Mesodermal cell (in vitro differentiated cells): ENCODE results near the gene MIOX.
"Not testable (repeated sequence)": the region's sequence is repeated elsewhere in the genome, so short reads cannot be mapped to it uniquely, and the experiment has no call there.

Experiments used
- H3K27ac ChIP-seq: 2 replicates; pipeline ENCODE4 v1.7.0; 2013; ENCODE audit warnings: mild to moderate bottlenecking, low read depth, low read length, moderate library complexity; ENCODE audit not compliant: severe bottlenecking
- H3K36me3 ChIP-seq: 2 replicates; pipeline ENCODE4 v1.7.1; 2013; ENCODE audit warnings: mild to moderate bottlenecking, low read length, moderate library complexity; ENCODE audit not compliant: control insufficient read depth, insufficient read depth
- H3K4me1 ChIP-seq: one replicate; pipeline ENCODE4 v1.7.1; 2013; ENCODE audit warnings: mild to moderate bottlenecking, low read length; ENCODE audit not compliant: insufficient read depth, control insufficient read depth, poor library complexity, severe bottlenecking
- H3K4me3 ChIP-seq: 2 replicates; pipeline ENCODE4 v1.7.0; 2013; ENCODE audit warnings: low read length, control low read depth, mild to moderate bottlenecking; ENCODE audit not compliant: insufficient read depth, poor library complexity, severe bottlenecking; ENCODE audit errors: extremely low read depth
- H3K9me3 ChIP-seq: 2 replicates; pipeline ENCODE4 v1.7.1; 2013; ENCODE audit warnings: mild to moderate bottlenecking, low read length, moderate library complexity; ENCODE audit not compliant: control insufficient read depth
- WGBS, 2 experiments: methylation state at CpG; one replicate each; pipeline ENCODE4 v1.1.5; 2013; ENCODE audit warnings: missing lambda C conversion rate in 2 of 2; ENCODE audit not compliant: insufficient coverage in 2 of 2; 5-methylcytosine and 5-hydroxymethylcytosine counted together

Gene MIOX

DNA sequence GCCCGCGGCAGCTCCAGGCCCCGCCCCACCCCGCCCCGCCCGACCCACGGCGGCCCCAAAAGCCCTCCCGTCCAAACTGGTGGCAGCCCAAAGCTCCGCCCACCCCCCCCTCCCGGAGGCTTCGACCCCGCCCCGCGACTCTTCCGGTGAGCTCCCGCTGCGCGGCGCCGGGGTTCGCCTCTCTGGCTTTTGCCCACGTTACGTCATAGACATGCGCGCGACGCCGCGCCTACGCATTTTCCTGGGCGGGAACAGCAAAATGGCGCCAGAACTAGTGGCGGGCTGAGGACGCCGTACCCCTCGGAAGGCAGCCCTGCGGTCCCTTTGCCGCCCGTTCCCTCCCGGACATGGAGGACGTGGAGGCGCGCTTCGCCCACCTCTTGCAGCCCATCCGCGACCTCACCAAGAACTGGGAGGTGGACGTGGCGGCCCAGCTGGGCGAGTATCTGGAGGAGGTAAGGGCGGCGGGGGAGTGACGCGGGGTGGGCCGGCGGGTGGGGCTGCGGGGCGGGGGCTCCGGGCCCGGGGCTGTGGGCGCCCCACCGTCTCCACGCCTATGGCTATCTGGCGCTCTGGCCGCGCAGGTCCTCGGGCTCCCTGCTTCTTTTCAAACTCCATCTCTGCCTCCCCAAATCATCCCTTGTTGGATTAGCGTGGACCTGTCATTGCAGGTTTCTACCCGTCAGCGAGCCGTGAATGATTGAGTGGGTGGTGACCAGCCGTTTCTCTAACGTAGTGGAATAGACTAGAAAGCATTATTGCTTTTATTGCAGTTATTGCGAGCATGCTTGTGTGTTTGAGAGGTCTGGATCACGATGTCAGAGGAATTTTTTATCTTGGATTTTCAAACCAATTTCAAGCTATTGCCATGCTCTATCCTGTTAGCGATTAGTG is 21.6 kb downstream of the MIOX start, which contains the start of gene NCAPH2:
Gene NCAPH2, plus strand, starts transcription at position 234 of the 894 bp plus-strand sequence. Its CDS starts 114 bp downstream, at position 348.
- Histone ChIP-seq H3K4me3 (peak within 1 kb of the TSS; percentile 82), H3K36me3 (peaks cover 34% of the 10 kb centered on the region), H3K4me1 (peaks cover 13% of the 10 kb centered on the region), H3K27ac (peak within 1 kb of the TSS; percentile 94), H3K9me3 (no peaks in the 10 kb centered on the region)
- 0 to 1% methylated on average over 28 to 50 of the region's 76 CpGs for WGBS, 2 experiments

DNA sequence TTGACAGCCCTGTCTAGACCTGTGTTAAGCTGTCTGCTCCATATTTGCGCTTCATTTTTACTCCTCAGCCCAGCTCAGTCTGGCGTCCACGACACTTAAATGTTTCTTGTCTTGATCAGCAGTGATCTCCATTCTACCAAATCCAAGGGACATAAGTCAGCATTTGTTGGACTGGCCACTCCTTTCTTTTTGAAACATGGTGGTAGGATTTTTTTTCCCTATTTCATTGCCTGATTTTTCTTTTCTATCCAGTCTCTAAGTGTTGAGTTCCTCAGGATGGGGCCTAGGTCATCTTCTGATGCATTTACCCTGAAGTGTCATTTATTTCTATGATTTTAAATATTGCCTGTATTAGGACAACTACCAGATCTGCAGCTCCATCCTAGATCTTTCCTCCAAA is 22.2 kb downstream of the MIOX start:
- H3K9me3 ChIP-seq = no peaks in the 10 kb centered on the region
- H3K36me3 ChIP-seq = peaks cover 31% of the 10 kb centered on the region
- H3K4me3 ChIP-seq = peak overlapping the region; percentile 65
- peaks cover 13% of the 10 kb centered on the region for H3K4me1 ChIP-seq
- H3K27ac ChIP-seq = no peak overlapping the region
- 49 to 55% methylated on average over 3 of the region's 3 CpGs for WGBS, 2 experiments

DNA sequence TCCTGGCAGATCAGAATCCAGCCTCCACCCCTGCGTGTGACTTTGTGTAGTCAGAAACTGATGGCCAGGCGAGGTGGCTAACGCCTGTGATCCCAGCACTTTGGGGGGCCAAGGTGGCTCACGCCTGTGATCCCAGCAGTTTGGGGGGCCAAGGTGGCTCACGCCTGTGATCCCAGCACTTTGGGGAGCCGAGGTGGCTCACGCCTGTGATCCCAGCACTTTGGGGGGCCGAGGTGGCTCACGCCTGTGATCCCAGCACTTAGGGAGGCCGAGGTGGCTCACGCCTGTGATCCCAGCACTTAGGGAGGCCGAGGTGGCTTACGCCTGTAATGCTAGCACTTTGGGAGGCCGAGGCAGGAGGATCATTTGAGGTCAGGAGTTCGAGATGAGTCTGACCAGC is 26.5 kb downstream of the MIOX start:
- H3K36me3 ChIP-seq = peaks cover 49% of the 10 kb centered on the region
- no peak overlapping the region for H3K4me3 ChIP-seq
- no peaks in the 10 kb centered on the region for H3K9me3 ChIP-seq
- 94 to 96% methylated on average over 15 of the region's 15 CpGs for WGBS, 2 experiments
- H3K4me1 ChIP-seq = peaks cover 6% of the 10 kb centered on the region
- no peak overlapping the region for H3K27ac ChIP-seq

DNA sequence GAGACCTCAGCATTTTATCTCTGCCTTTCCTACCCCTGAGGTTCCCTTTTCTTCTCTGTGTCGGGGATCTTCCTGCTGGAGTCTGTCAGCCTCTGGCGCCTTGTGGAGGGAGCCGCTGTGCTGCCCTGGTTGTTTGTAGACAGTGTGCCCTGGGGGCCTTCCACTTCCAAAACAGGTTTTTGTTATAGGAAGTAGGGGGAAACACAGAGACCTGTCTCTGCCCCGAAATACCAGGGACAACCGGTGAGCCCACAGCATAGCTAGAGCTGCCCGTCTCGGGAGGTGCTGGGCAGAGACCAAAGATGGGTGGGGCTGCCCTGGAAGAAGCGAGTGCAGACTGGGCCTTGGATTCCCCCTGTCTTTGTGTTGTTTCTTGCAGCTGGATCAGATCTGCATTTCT is 29.4 kb downstream of the MIOX start:
- no peak overlapping the region for H3K4me3 ChIP-seq
- H3K9me3 ChIP-seq = no peaks in the 10 kb centered on the region
- H3K36me3 ChIP-seq = peaks cover 70% of the 10 kb centered on the region
- 95 to 98% methylated on average over 5 of the region's 8 CpGs for WGBS, 2 experiments
- no peaks in the 10 kb centered on the region for H3K4me1 ChIP-seq
- H3K27ac ChIP-seq = no peak overlapping the region

DNA sequence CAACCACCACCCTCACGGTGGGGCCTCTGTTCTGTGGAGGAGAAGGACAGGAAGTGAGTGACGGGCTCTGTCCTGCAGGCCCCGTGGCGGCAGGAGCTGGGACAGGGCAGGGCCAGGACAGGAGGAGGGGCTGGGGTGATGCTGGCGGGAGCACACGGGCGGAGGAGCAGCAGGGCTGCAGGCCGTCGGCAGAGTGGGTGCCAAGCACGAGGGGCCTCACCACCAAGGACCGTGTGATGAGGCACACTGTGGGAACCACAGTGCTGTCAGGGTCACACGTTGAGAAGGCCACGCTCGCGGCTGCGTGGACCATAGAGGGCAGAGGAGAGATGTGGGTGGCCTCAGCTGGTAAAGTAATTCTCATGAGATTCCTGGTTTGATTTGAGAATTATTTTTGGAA is 30.2 kb downstream of the MIOX start:
- H3K4me1 ChIP-seq = no peaks in the 10 kb centered on the region
- H3K27ac ChIP-seq = no peak overlapping the region
- peaks cover 77% of the 10 kb centered on the region for H3K36me3 ChIP-seq
- H3K4me3 ChIP-seq = no peak overlapping the region
- H3K9me3 ChIP-seq = no peaks in the 10 kb centered on the region
- WGBS, 2 experiments = 94 to 95% methylated on average over 14 to 15 of the region's 16 CpGs

DNA sequence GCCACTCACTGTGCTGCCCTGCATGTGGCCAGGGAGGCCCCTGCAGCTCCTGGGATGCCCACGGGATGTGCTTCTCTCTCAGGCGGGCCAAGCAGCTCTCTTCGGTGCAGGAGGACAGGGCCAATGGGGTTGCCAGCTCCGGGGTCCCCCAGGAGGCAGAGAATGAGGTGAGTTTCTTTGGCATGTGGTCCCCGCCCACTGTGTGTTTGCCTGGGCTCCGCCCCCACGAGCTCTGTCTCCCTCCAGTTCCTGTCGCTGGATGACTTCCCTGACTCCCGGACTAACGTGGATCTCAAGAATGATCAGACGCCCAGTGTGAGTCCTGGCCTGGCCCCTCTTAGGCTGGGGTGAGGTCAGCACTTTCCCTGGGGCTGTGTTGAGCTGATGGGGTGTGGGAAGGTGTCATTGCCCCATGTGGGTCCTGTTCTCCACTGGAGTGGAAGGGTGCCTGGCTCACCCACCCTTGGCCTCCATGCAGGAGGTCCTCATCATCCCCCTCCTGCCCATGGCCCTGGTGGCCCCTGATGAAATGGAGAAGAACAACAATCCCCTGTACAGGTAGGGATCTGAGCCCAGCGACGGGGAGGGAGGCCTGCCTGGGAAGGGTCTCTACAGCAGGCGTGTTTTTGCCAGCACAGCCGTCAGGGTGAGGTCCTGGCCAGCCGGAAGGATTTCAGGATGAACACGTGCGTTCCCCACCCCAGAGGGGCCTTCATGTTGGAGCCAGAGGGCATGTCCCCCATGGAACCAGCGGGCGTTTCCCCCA is 31.0 kb downstream of the MIOX start:
- Histone ChIP-seq H3K36me3 (peaks cover 77% of the 10 kb centered on the region), H3K4me1 (no peaks in the 10 kb centered on the region), H3K4me3 (no peak overlapping the region), H3K9me3 (no peaks in the 10 kb centered on the region), H3K27ac (no peak overlapping the region)
- 92 to 94% methylated on average over 17 to 18 of the region's 20 CpGs for WGBS, 2 experiments

DNA sequence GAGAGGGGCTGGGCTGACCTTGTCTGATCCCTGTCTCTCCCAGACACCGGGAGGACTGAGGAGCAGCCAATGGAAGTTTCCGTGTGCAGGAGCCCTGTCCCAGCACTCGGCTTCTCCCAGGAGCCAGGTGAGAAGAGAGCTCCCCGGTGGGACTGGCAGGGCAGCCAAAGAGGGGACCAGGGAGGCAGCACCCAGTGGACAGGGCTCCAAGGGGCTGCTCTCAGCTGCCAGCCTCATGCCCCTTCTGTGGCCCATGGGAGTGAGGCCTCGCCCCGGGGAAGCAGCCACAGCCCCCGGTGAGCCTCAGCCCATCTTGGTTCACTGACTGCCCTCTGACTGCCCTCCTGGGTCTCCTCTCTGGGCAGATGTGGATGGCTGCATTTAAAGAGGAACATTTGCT is 31.9 kb downstream of the MIOX start:
- 96 to 97% methylated on average over 4 to 7 of the region's 7 CpGs for WGBS, 2 experiments
- Histone ChIP-seq H3K36me3 (peaks cover 85% of the 10 kb centered on the region), H3K27ac (no peak overlapping the region), H3K4me3 (no peak overlapping the region), H3K4me1 (no peaks in the 10 kb centered on the region), H3K9me3 (no peaks in the 10 kb centered on the region)

DNA sequence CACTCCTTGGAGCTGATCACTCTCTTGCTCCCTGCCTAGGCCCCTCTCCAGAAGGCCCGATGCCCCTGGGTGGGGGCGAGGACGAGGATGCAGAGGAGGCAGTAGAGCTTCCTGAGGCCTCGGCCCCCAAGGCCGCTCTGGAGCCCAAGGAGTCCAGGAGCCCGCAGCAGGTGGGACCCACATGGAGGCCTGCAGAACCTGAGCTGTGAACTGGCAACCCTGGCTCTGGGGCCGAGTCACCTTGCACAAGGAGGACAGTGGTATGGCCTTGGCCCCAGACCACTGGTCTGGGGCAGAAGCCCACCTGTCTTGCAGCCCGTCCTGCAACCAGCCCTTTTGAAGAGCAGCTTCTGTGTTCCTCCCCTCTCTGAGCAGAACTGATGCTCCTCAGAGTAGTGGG is 32.5 kb downstream of the MIOX start:
- H3K36me3 ChIP-seq = peaks cover 87% of the 10 kb centered on the region

DNA sequence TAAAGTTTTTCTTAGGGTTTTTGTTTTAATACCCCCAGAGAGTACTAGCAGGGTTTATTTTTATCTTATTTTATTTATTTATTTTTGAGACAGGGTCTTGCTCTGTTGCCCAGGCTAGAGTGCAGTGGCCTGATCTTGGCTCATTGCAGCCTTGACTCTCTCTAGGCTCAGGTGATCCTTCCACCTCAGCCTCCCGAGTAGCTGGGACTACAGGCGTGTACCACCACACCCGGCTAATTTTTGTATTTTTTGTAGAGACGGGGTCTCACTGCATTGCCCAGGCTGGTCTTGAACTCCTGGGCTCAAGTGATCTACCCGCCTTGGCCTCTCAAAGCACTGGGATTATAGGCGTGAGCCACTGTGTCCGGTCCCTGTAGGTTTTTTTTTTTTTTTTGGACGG is 33.5 kb downstream of the MIOX start:
- H3K36me3 ChIP-seq = peaks cover 81% of the 10 kb centered on the region
- H3K4me3 ChIP-seq, H3K4me1 ChIP-seq, H3K9me3 ChIP-seq, H3K27ac ChIP-seq: not testable (repeated sequence)
- 95% methylated on average over 6 to 7 of the region's 8 CpGs for WGBS, 2 experiments

More for the DNA sequence above, 32.5 kb downstream of the MIOX start:
- 99 to 100% methylated on average over 7 to 8 of the region's 8 CpGs for WGBS, 2 experiments
- Histone ChIP-seq H3K4me1 (peaks cover 4% of the 10 kb centered on the region), H3K27ac (no peak overlapping the region), H3K4me3 (no peak overlapping the region), H3K9me3 (no peaks in the 10 kb centered on the region)

DNA sequence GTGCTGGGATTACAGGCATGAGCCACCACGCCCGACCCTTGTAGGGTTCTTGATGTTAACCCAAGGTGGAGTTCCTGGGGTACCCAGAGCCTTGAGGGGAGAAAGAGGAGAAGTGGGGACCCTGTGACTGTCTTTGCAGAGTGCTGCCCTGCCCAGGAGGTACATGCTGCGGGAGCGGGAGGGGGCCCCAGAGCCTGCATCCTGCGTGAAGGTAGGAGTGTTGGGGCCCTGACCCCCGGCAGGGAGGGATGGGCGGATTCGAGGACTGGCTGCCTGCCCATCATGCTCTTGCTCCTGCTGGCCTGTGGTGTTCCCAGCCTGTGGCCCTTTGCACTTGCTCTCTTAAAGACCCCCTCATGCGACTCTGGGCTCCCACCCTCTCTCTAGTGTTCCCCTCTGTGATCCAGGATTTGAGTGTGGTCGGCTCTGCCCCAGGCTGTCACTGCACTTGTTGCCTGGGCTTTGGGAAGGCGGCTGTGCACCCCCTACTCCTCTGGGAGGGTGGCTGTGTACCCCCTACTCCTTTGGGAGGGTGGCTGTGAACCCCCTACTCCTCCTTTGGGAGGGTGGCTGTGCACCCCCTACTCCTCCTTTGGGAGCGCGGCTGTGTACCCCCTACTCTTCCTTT is 34.3 kb downstream of the MIOX start:
- Histone ChIP-seq H3K36me3 (peaks cover 77% of the 10 kb centered on the region), H3K27ac (no peak overlapping the region), H3K9me3 (no peaks in the 10 kb centered on the region), H3K4me1 (peaks cover 8% of the 10 kb centered on the region), H3K4me3 (no peak overlapping the region)
- 97 to 99% methylated on average over 11 to 12 of the region's 13 CpGs for WGBS, 2 experiments
